ENCODE measurements around the gene EIF3CL.
"Not testable (repeated sequence)": the region's sequence is repeated elsewhere in the genome, so short reads cannot be mapped to it uniquely, and the experiment has no call there.

The EIF3CL gene

DNA sequence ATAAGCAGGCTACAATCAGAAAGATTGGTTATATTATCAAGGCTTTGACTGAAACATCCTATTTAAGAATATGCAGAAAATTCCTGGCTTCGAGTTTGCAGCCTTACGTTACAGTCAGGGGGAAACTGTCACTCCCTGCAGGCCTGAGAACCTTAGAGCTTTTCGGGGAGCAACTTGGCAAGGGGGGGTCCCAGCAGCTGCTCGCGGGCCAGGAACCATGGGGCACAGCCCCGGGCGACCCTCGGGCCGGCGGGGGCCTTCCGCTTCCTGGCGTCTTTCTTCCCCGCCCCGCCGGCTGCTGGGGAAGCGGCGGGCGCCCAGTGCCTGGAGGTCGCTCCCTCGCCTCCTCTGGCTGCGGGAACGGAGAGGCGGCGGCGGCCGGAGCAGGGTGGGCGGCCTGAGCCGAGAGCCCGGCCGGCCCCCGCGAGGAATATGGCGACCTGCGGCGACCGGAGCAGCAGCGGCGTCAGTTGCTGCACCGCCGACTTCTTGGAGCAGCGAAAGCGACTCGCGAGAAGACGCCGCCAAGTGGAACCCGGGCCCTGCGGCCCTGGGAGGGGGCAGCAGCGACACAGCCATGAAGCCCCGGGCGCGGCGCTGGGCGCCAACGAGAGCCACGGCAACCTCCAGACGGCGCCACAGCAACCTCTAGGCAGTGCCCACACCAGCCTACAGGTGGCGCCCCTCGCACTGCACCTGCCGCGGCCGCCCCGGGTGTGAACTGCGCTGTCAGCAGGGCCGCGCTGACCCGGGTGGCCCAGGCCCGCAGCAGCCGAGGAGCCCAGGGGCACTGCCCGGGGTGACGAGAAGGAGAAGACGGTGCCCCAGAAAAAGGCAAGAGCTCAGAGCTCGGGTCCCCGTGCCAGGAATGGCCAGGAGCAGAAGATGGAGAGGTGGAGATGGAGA lies 39.1 kb downstream of the EIF3CL start:
- peak in 1 of 2 donors; percentile 4 for DNase-seq (ENCODE audit: low read depth in 2 of 2)

DNA sequence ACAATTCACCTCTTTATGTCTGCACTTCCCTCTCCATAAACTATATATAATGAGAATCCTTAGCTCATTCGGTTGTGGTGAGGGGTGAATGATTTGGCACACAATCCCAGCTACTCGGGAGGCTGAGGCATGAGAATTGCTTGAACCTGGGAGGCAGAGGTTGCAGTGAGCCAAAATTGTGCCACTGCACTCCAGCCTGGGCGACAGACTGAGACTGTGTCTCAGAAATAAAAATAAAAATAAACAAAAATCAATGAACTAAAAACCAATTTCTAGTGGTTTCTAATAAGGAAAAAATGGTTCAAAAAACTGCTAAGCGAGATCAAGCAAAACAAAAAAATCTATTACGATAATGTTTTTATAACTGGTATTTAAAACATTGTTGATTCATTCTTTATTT lies 40.2 kb downstream of the EIF3CL start, which contains the start of gene NPIPB6:
TSS of gene NPIPB6 (minus strand) at position 101 of the 400 bp plus-strand sequence. CDS start 686 bp downstream, outside the sequence.
- not testable (repeated sequence) for DNase-seq (ENCODE audit: low read depth in 2 of 2)

DNA sequence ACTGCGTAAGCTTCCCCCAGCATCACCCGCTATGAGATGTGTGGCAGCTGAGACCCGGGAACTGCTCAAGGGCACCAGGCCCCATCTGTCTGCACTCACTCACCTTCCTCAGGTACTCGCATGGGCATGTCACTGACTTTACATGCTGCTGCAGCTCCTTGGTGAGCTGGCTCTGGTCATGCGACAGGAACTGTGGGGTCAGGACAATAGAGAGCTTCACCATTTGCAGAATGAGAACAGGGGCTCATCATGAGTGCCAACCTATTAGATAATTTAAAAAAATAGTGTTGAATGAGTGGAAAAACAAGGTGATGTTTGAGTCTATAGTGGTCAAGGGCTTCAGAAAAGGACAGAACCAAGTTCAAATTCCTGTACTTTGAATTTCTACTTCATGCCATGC lies 41.0 kb downstream of the EIF3CL start:
- DNase-seq (ENCODE audit: low read depth in 2 of 2) = not testable (repeated sequence)

DNA sequence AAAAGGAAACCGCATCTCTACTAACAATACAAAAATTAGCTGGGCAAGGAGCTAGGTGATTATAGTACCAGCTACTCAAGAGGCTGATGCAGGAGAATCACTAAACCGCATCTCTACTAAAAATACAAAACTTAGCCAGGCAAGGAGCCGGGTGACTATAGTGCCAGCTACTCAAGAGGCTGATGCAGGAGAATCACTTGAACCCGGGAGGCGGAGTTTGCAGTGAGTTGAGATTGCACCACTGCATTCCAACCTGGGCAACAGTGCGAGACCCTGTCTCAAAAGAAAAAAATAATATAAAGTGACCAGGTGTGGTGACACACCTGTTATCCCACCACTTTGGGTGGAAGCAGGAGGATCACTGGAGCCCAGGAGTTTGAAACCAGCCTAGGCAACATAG lies 65.4 kb downstream of the EIF3CL start:
- DNase-seq (ENCODE audit: low read depth in 2 of 2) = not testable (repeated sequence)

DNA sequence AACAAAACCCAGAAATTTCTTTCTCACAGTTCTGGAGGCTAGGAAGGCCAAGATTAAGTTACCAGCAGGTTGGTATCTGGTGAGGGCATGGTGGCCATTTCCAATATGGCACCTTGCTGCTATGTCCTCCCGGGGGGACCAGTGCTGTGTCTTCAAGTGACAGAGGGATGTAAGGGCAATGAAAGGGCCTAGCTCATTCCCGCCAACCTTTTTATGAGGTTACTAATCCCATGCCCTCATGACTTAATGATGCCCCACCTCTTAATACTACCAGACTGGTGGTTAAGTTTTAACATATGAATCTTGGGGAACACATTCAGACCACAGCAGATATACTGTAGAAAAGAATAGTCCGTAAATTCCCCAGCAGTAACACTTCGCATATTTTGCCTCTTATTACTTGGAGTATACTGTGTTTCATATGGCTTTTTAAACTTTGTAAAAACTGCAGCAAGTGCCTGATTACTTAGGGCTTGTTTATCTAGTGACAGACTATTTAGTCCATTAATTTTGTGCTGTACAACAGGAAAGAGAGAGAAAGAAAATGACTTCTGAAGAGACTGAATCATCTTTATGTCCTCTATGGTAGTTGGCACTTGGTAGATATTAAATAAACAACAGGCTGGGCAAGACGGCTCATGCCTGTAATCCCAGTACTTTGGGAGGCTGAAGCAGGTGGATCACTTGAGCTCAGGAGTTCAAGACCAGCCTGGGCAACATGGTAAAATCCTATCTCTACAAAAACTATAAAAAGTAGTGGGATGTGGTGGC lies 66.5 kb downstream of the EIF3CL start:
- not testable (repeated sequence) for DNase-seq (ENCODE audit: low read depth in 2 of 2)

DNA sequence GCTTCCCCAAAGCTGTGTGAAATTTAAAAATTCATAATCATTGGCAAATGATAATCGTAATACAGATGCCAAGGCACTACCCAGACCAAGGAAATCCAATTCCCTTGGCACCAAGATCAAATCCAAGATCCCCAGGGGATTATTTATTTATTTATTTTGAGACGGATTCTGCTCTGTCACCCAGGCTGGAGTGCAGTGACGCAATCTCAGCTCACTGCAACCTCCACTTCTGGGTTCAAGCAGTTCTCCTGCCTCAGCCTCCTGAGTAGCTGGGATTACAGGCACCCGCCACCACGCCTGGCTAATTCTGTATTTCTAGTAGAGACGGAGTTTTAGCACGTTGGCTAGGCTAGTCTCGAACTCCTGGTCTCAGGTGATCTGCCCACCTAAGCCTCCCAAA lies 68.0 kb downstream of the EIF3CL start:
- DNase-seq (ENCODE audit: low read depth in 2 of 2) = not testable (repeated sequence)

DNA sequence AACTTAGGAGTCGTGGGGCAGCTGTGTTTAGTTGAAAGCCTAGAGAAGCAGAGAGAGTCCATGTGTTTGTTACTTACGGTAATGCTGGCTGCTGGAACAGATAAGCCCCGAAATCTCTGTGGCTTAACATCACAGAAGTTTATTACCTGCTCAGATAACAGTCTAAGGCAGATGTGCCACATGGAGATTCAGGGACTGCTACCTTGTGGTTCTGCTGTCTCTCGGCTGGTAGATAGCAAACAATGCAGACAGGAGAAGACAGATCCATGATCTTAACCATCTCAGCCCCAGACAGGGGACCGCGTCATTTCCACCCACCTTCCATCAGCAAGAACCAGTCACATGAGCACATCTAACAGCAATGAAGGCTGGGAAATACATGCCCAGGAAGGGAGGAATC lies 71.0 kb downstream of the EIF3CL start:
- not testable (repeated sequence) for DNase-seq (ENCODE audit: low read depth in 2 of 2)

DNA sequence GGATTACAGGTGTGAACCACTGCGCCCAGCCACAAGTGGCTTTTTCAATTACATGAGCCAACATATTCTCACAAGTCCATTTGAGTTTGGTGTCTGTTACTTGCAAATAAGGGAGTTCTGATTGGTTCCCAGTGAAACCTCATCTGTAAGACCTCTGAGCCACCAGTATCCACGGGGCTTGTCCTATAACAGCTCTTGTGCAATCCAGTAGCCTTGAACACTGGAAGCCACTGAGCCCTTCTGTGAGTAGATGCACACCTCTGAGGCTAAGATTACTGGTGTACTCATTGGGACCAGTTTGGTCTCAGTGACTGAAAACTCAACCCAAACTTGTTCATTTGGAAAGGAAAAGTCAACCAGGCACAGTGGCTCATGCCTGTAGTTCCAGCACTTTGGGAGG lies 72.7 kb downstream of the EIF3CL start:
- not testable (repeated sequence) for DNase-seq (ENCODE audit: low read depth in 2 of 2)

DNA sequence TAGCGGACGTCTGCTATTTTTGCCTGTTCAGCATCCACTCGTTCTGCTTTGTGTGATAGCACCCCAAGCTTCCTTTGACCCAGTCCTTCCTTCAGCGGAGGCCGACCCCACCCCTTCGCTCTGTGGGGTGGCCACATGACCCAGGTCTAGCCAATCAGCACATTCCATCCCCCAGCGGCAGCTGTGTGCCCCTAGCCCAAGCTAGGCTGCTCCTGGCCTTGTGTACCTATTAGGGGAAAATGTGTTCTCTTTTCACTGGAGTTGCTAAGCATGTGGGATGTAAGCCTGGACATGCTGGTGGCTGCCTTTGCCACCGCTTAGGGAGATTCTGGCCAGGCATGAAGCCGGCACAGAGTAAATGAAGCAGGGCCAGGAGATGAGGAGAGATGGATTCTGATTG lies 73.4 kb downstream of the EIF3CL start:
- DNase-seq (ENCODE audit: low read depth in 2 of 2) = not testable (repeated sequence)
